ENCODE data around the gene NBPF1.
"Not testable (repeated sequence)": the region's sequence is repeated elsewhere in the genome, so short reads cannot be mapped to it uniquely, and the experiment has no call there.

Gene NBPF1

GRCh38 chr1:16609761-16610160, 3.6 kb downstream of the NBPF1 start:
- intact Hi-C loops (cut with DNase I), result not testable (repeated sequence)
- DNase-seq, result peak in 1 of 10 donors; percentile 77

- intact Hi-C loops (cut with DNase I), result no loop called here
- peak in 1 of 10 donors; percentile 17 for DNase-seq
Measured at GRCh38 chr1:16608838-16609560, 4.4 kb downstream of the NBPF1 start.

GRCh38 chr1:16607853-16608815, 5.2 kb downstream of the NBPF1 start:
- intact Hi-C loops (cut with DNase I), result not testable (repeated sequence)
- DNase-seq, result peak in 2 of 10 donors; percentile 88 to 90

- DNase-seq, result peak in 2 of 10 donors; percentile 64 to 79
- intact Hi-C loops (cut with DNase I), result no loop called here
Measured at GRCh38 chr1:16607433-16607851, 5.9 kb downstream of the NBPF1 start.

GRCh38 chr1:16606666-16607432, 6.5 kb downstream of the NBPF1 start:
- intact Hi-C loops (cut with DNase I), result not testable (repeated sequence)
- DNase-seq, result peak in 2 of 10 donors; percentile 22 to 84

- peak in 3 of 10 donors; percentile 67 to 80 (median 80) for DNase-seq
- intact Hi-C loops (cut with DNase I), result no loop called here
Measured at GRCh38 chr1:16605532-16606505, 7.5 kb downstream of the NBPF1 start.

- no peak for DNase-seq
- intact Hi-C loops (cut with DNase I), result no loop called here
Measured at GRCh38 chr1:16605213-16605525, 8.2 kb downstream of the NBPF1 start.

GRCh38 chr1:16604514-16605212, 8.7 kb downstream of the NBPF1 start:
- peak in 1 of 10 donors; percentile 59 for DNase-seq

GRCh38 chr1:16603623-16604022, 9.7 kb downstream of the NBPF1 start:
- DNase-seq; intact Hi-C loops (cut with DNase I): not testable (repeated sequence)

More at GRCh38 chr1:16604514-16605212, 8.7 kb downstream of the NBPF1 start:
- intact Hi-C loops (cut with DNase I), result not testable (repeated sequence)

- intact Hi-C loops (cut with DNase I); DNase-seq: not testable (repeated sequence)
Measured at GRCh38 chr1:16602336-16603011, 10.9 kb downstream of the NBPF1 start.

GRCh38 chr1:16600855-16601786, 12.2 kb downstream of the NBPF1 start:
- intact Hi-C loops (cut with DNase I); DNase-seq: not testable (repeated sequence)

GRCh38 chr1:16599326-16599725, 14.0 kb downstream of the NBPF1 start:
- intact Hi-C loops (cut with DNase I); DNase-seq: not testable (repeated sequence)

- intact Hi-C loops (cut with DNase I); DNase-seq: not testable (repeated sequence)
Measured at GRCh38 chr1:16595216-16595615, 18.1 kb downstream of the NBPF1 start.

- intact Hi-C loops (cut with DNase I), result not testable (repeated sequence)
- DNase-seq, result peak in 2 of 10 donors; percentile 21 to 85
Measured at GRCh38 chr1:16591845-16592244, 21.5 kb downstream of the NBPF1 start.

GRCh38 chr1:16588081-16588480, 25.3 kb downstream of the NBPF1 start:
- intact Hi-C loops (cut with DNase I), result not testable (repeated sequence)
- DNase-seq, result peak in 1 of 10 donors; percentile 57

- DNase-seq; intact Hi-C loops (cut with DNase I): not testable (repeated sequence)
Measured at GRCh38 chr1:16587639-16588038, 25.7 kb downstream of the NBPF1 start.

GRCh38 chr1:16565324-16565723, 48.0 kb downstream of the NBPF1 start:
- intact Hi-C loops (cut with DNase I), result not testable (repeated sequence)

More at GRCh38 chr1:16565324-16565723, 48.0 kb downstream of the NBPF1 start:
- peak in 1 of 10 donors; percentile 15 for DNase-seq

Measured in posterior cingulate gyrus (tissue), 11 donors.